Measurements from ENCODE around the gene RNF149. TPM values are rescaled to one million over a fixed set of nuclear protein-coding genes. Genes with fewer than 3 reads are reported as not detected.

RNF149 gene
- total and polyA plus RNA-seq, 9 donors = 20.3 to 62.5 (median 45.3) TPM

DNA sequence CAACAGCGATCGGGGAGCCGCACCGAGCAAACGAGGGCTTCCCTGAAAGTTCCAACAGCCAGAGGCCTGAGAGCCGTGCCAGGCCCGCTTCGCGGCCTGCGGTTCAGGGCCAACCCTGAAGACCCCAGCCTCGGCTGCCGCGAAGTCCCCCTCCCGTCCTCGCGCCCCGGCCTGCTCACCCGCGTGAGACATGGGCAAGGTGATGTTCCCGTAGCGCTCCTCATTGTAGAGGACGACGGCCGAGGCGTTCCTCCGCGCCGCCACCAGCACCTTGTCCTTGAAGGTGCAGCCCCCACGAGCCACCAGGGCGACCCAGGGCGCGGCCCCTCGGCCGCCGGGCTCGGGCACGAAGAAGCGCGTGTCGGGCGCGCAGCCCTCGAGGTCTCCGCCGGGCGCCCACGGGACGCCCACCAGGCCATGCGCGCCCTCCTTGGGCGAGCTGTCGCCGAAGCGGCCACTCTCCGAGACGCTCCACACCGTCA is 510 bp downstream of the RNF149 start:
- H3K4me1 ChIP-seq (ENCODE audit: insufficient read depth) = peaks cover 14% of the 10 kb centered on the region
- H3K27ac ChIP-seq = peak overlapping the region; percentile 77 to 84
- no peaks in the 10 kb centered on the region for H3K27me3 ChIP-seq
- WGBS, 3 donors = 0% methylated on average over 5 to 57 of the region's 57 CpGs
- no peaks in the 10 kb centered on the region for H3K36me3 ChIP-seq
- TF ChIP-seq EP300 (IDR thresholded peaks at IDR 0.05) (no peak), CTCF (IDR thresholded peaks at IDR 0.05) (no peak), POLR2A (IDR thresholded peaks at IDR 0.05) (no peak)
- intact Hi-C loops (cut with DNase I) = loop anchor here in 1 of 4 donors (2.0 kb wide), 1 partner anchor 55 kb away; the partner anchor contains the start of gene CNOT11
- peak in 4 of 5 donors; percentile 28 to 59 (median 38) for DNase-seq
- peak overlapping the region; percentile 80 for H3K4me3 ChIP-seq
- no peaks in the 10 kb centered on the region for H3K9me3 ChIP-seq

- peak in 1 of 5 donors; percentile 24 for DNase-seq
- no peaks in the 10 kb centered on the region for H3K9me3 ChIP-seq
- peaks cover 14% of the 10 kb centered on the region for H3K4me1 ChIP-seq (ENCODE audit: insufficient read depth)
- TF ChIP-seq EP300 (IDR thresholded peaks at IDR 0.05) (no peak), CTCF (IDR thresholded peaks at IDR 0.05) (no peak), POLR2A (IDR thresholded peaks at IDR 0.05) (no peak)
- no peaks in the 10 kb centered on the region for H3K36me3 ChIP-seq
- peak overlapping the region; percentile 77 to 84 for H3K27ac ChIP-seq
- intact Hi-C loops (cut with DNase I) = loop anchor here in 1 of 4 donors (2.0 kb wide), 1 partner anchor 55 kb away; the partner anchor contains the start of gene CNOT11
- no peaks in the 10 kb centered on the region for H3K27me3 ChIP-seq
- H3K4me3 ChIP-seq = peak overlapping the region; percentile 80
- WGBS, 3 donors = 6 to 19% (median 11%) methylated on average over 9 of the region's 9 CpGs
These were observed 998 bp downstream of the RNF149 start for GRCh38 chr2:101307503-101307902.

- intact Hi-C loops (cut with DNase I) = loop anchor here in 1 of 4 donors (2.0 kb wide), 1 partner anchor 54 kb away; the partner anchor contains the start of gene CNOT11
- WGBS, 3 donors = 28 to 35% (median 29%) methylated on average over 7 of the region's 7 CpGs
These were observed 2.1 kb downstream of the RNF149 start for GRCh38 chr2:101306410-101306809.

DNA sequence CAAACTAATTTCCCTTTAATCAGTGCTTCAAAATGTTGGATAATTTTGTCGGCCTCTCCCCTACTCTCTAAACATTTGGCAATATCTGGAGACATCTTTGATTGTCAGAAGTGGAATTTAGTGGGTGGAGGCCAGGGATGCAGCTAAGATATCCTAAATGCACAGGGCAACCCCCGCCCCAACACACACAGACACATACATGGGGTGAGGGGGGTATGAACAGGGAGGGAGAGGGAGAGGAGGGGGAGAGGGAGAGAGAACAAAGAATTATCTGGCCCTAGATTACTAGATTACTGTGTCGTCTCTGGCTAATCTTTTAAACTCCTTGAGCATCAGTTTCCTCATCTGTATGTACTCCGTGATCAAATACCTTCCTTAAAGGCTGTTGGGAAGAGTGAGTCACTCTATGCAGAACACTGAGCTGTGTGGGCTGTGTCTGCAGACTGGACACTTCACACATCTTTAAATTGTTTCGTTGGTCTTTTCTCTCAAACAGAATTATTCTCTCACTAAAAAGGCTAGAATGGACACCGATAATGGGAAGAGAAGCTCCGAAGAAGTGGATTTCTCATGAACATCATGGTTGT is 2.9 kb downstream of the RNF149 start:
- no peaks in the 10 kb centered on the region for H3K36me3 ChIP-seq
- H3K9me3 ChIP-seq = no peaks in the 10 kb centered on the region
- WGBS, 3 donors = 47 to 54% (median 51%) methylated on average over 7 of the region's 7 CpGs
- intact Hi-C loops (cut with DNase I) = loop anchor here in 1 of 4 donors (2.0 kb wide), 1 partner anchor 53 kb away; the partner anchor contains the start of gene CNOT11
- no peak overlapping the region for H3K27ac ChIP-seq
- no peak for DNase-seq
- no peaks in the 10 kb centered on the region for H3K27me3 ChIP-seq
- H3K4me1 ChIP-seq (ENCODE audit: insufficient read depth) = peaks cover 14% of the 10 kb centered on the region
- H3K4me3 ChIP-seq = peak overlapping the region; percentile 11
- TF ChIP-seq EP300 (IDR thresholded peaks at IDR 0.05) = no peak
- TF ChIP-seq POLR2A (IDR thresholded peaks at IDR 0.05) = no peak
- no peak for TF ChIP-seq CTCF (IDR thresholded peaks at IDR 0.05)

More at GRCh38 chr2:101306410-101306809, 2.1 kb downstream of the RNF149 start:
- H3K9me3 ChIP-seq = no peaks in the 10 kb centered on the region
- no peaks in the 10 kb centered on the region for H3K27me3 ChIP-seq
- H3K27ac ChIP-seq = peak overlapping the region in 1 of 2 donors; percentile 84
- DNase-seq = no peak
- no peak for TF ChIP-seq CTCF (IDR thresholded peaks at IDR 0.05)
- no peak for TF ChIP-seq POLR2A (IDR thresholded peaks at IDR 0.05)
- TF ChIP-seq EP300 (IDR thresholded peaks at IDR 0.05) = no peak
- H3K4me1 ChIP-seq (ENCODE audit: insufficient read depth) = peaks cover 14% of the 10 kb centered on the region
- H3K36me3 ChIP-seq = no peaks in the 10 kb centered on the region
- H3K4me3 ChIP-seq = peak overlapping the region; percentile 80

All from ovary (tissue), 9 donors.